ENCODE results near the gene ARHGAP8. TPM values are rescaled to one million over a fixed set of nuclear protein-coding genes. Genes with fewer than 3 reads are reported as not detected.

The ARHGAP8 gene
- polyA plus RNA-seq, 3 donors, result 1.1 to 5.2 (median 1.7) TPM

DNA sequence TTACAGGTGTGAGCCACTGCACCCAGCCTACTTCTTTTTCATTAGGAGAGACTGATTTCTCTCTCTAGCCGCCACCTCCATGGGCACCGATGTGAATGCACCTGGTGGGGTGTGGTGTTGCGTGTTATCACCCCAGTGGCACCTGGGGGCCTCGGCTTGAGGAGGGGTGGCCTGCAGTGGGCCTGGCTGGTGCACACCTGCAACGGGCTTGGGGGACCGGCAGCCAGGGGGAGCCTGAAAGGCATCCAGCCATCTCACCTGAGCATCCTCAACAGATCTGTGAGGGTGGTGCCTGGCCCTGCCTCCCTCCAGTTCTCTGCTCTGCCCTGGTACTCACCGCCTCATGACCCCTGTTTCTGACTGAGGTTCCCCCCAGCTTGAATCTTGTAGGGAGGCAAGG lies 108.9 kb downstream of the ARHGAP8 start:
- 77 to 89% (median 87%) methylated on average over 7 of the region's 7 CpGs for WGBS, 3 donors
- H3K27ac ChIP-seq (ENCODE audit: low read depth, low read length), result no peak overlapping the region

DNA sequence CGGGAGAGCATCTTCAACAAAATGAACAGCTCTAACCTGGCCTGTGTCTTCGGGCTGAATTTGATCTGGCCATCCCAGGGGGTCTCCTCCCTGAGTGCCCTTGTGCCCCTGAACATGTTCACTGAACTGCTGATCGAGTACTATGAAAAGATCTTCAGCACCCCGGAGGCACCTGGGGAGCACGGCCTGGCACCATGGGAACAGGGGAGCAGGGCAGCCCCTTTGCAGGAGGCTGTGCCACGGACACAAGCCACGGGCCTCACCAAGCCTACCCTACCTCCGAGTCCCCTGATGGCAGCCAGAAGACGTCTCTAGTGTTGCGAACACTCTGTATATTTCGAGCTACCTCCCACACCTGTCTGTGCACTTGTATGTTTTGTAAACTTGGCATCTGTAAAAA lies 109.9 kb downstream of the ARHGAP8 start:
- no peak overlapping the region for H3K27ac ChIP-seq (ENCODE audit: low read depth, low read length)
- 85 to 87% (median 86%) methylated on average over 11 of the region's 11 CpGs for WGBS, 3 donors

DNA sequence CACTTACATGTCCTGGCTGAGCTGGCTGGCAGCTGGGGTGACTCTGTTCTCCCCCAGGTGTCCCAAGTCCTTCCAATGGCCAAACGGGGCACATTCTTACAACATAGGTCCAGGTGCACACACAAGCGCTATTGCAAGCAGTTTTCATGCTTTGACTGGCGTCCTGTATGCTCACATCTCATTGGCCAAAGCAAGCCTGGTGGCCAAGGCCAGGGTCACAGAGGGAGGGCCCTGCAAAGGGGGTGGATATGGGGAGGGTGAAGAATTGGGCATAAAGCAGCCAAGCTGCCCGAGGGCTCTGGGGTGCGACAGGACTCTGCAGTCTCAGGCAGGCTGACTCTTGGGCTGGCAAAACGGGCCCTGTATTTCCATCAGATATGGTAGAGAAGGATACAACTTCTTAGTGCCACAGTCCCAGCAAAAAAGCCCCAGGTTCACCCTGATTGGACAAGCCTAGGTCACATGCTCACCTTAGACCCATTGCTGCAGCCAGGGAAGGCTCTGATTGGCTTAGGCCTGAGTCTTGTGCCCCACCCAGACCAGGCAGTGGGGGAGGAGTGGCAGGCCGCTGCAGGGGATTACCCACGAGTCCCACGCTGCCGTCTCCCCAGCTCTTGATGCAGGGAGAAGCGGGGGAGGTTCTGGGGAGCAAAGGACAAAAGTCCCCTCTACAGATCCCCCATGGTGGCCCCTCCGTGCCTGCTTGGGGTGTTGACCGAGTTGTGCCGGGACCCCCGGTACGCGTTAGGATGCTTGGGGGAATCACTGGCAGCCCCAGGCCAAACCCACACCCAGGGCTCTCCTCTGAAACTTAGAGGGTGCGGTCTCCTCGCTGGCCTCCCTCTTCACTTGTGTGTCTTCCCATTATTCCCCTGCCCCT lies 110.8 kb downstream of the ARHGAP8 start:
- WGBS, 3 donors, result 89 to 93% (median 90%) methylated on average over 19 of the region's 19 CpGs
- H3K27ac ChIP-seq (ENCODE audit: low read depth, low read length), result no peak overlapping the region

DNA sequence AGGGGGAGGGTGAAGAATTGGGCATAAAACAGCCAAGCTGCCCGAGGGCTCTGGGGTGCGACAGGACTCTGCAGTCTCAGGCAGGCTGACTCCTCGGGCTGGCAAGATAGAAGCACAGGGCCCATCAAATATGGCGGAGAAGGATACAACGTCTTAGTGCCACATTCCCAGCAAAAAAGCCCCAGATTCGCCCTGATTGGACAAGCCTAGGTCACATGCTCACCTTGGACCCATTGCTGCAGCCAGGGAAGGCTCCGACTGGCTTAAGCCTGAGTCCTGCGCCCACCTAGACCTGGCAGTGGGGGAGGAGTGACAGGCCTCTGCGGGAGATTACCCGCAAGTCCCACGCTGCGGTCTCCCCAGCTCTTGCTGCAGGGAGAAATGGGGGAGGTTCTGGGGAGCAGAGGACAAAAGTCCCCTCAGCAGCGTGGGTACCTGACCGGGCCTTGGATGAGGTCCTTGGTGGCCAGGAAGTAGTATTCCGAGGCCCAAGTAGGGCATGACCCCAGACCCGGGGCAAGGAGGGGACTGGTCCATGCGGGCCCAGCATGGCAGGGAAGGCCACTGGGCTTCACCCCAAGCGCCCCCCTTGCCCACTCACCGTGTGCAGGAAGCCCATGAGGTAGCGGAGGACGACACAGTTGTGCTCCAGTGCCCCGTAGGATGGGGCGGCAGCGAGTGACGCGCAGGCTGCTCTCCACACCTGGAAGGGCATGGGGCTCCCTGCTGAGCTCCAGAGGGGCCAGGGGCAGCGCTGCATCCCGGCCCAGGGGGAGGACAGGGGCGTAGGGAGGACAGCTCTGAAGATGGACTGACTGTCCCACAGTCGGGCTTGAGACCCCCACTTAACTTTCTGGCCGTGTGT lies 113.0 kb downstream of the ARHGAP8 start:
- WGBS, 3 donors, result 85 to 88% (median 86%) methylated on average over 30 to 31 of the region's 31 CpGs
- H3K27ac ChIP-seq (ENCODE audit: low read depth, low read length), result no peak overlapping the region

DNA sequence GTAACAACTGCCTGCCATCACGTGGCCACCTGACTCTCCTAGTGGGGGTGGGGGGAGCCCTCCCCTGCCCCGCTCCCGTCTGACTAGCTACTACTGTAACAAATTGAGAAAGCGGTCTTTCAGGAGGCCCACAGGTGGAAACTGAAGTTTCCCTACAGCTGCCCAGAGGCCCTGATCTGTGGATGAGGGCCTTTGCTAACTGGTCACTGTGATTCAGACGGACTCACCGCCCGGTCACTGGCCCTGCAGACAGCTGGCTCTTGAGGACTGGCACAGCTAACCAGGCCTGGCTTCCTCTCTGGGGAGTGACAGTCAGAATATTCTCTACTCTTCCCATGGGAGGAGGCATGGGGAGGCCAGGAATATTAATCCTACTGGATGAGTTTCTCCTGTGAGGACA lies 116.8 kb downstream of the ARHGAP8 start:
- 76 to 88% (median 81%) methylated on average over 7 of the region's 7 CpGs for WGBS, 3 donors
- H3K27ac ChIP-seq (ENCODE audit: low read depth, low read length), result no peak overlapping the region

DNA sequence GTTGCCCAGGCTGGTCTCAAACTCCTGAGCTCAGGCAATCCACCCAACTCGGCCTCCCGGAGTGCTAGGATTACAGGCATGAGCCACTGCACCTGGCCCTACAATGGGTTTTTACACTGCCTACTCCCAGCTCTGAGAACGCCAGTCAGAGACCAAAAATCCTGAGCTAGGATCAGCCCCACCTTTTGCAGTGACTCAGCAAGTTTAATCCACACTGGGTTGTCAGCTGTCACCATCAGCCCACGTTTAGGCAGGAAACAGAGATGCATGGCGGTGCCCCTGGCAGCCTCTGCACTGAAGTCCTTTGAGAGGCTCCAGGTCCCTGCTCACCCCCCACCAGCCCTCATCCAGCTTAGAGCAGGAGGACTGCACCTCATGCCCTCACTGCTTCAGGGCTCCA lies 117.6 kb downstream of the ARHGAP8 start:
- no peak overlapping the region for H3K27ac ChIP-seq (ENCODE audit: low read depth, low read length)
- 42 to 54% (median 45%) methylated on average over 5 of the region's 5 CpGs for WGBS, 3 donors

DNA sequence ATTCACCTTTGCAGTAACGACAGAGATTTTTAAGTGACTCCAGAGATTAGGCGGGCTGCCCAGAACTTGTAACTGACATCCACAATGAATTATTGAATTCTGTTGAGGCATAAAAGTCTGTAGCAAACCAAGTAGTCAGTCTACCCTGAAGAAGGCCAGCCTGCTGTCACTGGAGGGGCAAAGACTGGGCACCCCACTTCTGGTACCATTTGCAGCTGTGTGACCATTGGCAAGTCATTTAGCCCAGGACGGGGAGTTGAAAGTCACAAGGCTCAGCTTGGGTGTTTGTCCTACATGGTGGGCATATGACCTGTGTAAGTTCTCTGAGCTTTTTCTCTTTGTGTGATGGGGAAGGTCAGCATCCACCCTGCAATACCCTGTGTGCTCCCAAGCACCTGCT lies 119.4 kb downstream of the ARHGAP8 start:
- WGBS, 3 donors, result 87 to 91% (median 90%) methylated on average over 3 of the region's 3 CpGs
- H3K27ac ChIP-seq (ENCODE audit: low read depth, low read length), result no peak overlapping the region

DNA sequence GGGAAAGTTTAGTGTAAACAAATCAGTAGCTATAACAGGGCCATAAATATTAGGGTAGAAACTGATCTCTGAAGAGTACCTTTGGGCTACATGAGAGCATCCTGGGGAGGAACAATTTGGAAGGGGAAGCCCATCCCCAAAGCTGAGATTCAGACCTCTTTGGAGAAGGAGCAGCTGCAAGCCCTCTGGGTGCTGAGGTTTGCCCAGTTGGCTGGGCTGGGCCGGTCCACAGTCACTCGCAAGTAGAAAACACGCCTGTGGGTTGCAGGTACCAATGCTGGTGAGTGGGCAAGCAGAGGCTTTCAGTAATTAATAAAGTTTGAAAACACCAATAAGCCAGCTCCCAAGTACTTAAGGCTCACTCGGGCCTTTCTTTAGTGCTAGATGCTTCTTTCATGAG lies 124.5 kb downstream of the ARHGAP8 start:
- WGBS, 3 donors, result 87 to 95% (median 94%) methylated on average over 4 of the region's 4 CpGs
- H3K27ac ChIP-seq (ENCODE audit: low read depth, low read length), result no peak overlapping the region

DNA sequence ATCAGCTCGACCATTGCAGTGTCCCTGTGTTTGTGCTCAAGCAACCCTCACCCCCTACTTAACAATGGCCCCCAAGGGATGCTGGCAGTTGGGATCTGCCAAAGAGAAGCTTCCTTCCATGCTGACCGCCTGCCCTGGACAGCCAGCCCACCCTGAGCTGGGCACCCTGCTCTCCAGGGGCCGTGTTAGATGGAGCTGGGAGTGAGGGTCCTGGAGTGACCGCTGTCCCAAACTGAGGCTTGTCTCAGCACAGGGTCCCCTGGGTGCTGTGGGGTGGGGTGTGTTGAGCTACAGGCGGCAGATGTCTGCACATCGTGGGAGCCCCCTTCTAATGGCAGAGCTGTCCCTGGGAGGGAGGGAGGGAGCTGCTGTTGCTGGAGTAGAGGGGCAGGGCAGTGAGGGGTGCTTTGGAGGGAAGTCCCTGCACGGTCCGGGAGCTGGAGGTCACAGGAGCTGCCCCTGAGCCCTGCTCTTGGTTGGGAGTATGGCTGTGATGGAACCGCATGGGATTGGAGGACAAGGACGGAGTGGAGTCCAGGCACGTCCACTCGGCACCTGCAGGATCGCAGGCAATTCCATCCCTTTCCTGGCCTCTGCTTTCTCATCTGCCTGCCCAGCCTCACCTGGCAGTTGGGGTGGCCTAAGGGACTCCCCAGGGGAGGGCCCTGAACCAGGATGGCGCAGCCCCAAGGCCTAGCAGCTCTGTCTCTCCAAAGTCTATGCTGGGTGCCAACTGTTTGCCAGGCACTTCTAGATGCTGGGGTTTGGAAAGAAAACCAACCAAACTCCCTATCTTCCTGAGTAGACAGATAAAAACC lies 126.3 kb downstream of the ARHGAP8 start:
- H3K27ac ChIP-seq (ENCODE audit: low read depth, low read length), result no peak overlapping the region
- WGBS, 3 donors, result 78 to 82% (median 79%) methylated on average over 14 of the region's 14 CpGs

DNA sequence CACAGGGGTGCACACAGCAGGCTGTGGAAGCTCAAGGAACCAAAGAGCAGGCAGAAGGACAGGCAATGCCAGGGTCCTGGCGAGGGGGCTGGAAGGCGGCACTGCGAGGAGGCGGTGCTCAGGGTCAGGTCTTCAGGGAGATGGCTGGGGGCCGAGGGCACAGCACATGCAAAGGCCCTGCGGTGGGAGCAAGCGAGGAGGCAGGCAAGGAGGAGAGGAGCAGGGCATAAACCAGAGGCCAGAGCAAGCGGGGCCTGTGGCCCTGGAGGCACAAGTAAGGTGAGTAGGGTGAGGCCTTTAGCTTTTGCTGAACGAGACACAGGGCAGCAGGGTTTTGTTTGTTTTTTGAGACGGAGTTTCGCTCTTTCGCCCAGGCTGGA lies 126.9 kb downstream of the ARHGAP8 start:
- WGBS, 3 donors, result 88 to 94% (median 93%) methylated on average over 12 of the region's 12 CpGs
- no peak overlapping the region for H3K27ac ChIP-seq (ENCODE audit: low read depth, low read length)

DNA sequence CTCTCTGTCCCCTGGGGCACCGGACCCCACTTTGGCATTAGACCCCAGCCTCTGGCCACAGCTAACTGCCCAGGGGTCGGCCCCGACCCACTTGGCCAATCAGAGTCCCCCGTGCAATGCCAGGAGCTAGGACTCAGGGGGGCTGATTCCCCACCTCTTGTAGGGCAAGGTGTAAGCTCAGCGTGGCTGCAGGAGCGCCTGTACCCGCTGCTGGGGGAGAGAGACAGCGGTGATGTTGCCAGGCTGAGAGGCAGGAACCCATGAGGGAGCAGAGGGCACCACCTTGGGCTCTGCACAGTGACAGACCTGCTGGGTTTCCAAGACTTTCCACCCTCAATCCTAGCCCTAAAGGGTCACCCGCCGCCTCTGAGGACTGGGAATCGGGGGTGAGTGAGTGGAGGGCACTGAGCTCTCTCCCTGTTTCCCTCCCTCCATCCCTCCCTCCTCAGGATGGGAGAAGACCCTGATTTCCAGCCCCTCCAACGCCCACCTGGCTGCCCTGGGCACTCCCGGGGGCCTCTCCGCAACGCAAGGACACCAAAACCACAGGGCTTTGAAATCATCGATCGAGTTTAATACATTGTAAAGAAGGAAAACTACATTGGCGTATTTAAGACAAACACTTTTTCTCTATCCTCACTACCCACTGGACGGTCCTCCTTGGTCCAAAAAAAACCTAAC lies 128.4 kb downstream of the ARHGAP8 start:
- WGBS, 3 donors, result 83 to 92% (median 92%) methylated on average over 19 of the region's 19 CpGs

DNA sequence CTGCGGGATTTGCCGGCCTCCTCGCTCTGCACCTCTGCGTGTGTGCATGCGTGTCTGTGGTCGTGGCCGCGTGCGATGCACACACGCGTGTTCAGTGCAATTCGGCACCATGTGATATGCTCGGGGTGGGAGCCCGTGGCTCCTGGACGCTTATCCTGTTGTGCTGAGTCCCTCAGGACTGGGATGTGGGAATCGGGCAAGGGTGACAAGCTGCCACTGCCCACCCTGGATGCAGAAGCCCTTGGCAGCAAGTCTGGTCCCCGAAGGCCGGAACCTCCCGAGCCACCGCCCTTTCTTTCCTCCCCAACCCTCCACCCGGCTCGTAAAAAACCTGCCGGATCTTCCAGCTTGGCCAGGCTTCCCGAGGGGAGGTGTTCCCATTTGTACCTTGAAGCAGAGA lies 129.2 kb downstream of the ARHGAP8 start:
- 82 to 86% (median 83%) methylated on average over 24 of the region's 24 CpGs for WGBS, 3 donors

More for the DNA sequence above, 128.4 kb downstream of the ARHGAP8 start:
- H3K27ac ChIP-seq (ENCODE audit: low read depth, low read length), result no peak overlapping the region

DNA sequence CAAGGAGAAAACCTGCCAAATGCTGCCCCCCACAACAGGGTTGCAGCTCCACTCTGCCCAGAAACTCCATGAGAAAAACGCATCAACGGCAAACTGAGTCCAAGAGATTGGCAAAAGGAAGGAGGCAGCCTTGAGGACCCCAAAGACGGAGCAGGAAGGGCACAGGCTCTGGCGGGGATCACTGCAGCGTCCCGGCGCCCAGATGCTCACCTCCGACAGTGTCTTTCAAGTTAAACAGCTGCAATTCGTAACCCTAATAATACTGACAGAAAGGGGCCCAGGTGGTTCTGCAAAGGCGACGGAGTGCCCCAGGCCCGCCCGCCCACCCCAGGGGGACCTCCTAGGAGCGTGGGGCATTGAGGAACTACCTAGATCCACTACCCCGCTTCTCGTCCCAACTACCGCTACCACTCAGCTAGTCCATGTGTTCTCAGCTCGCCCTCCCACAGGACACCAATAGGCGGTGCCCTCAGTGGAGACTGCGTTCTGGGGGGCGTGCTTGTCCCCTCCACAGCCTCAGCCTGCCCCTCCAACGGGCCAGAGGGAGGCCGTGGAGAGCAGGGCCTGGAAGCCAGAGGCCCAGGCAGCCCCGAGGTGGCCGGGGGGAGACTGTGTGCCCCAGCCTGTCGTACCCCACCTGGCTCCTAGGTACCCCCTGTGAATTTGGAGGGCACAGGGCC lies 130.0 kb downstream of the ARHGAP8 start:
- 83 to 87% (median 85%) methylated on average over 24 to 26 of the region's 26 CpGs for WGBS, 3 donors

More for the DNA sequence above, 129.2 kb downstream of the ARHGAP8 start:
- no peak overlapping the region for H3K27ac ChIP-seq (ENCODE audit: low read depth, low read length)

DNA sequence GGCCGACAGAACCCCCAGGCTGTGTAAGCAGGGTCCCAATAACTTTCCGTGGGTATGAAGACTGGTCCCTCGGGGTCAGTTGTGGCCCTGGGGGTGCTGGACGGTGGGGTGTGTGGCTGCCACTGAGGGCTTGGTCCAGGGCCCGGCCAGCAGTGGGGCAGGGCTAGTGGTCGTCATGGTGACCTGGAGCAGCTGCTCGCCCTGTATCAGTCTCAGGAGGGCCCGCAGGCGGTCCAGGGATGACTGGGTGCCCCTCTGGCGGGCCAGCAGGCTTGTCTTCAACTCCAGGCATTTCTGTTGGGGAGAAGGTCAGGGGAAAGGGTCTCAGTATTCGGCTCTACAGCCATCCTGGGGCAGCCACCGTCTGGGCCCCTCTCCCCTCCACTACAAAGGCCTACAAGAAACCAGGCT lies 130.6 kb downstream of the ARHGAP8 start:
- no peak overlapping the region for H3K27ac ChIP-seq (ENCODE audit: low read depth, low read length)
- WGBS, 3 donors, result 78 to 85% (median 84%) methylated on average over 12 of the region's 12 CpGs

More for the DNA sequence above, 130.0 kb downstream of the ARHGAP8 start:
- H3K27ac ChIP-seq (ENCODE audit: low read depth, low read length), result no peak overlapping the region

DNA sequence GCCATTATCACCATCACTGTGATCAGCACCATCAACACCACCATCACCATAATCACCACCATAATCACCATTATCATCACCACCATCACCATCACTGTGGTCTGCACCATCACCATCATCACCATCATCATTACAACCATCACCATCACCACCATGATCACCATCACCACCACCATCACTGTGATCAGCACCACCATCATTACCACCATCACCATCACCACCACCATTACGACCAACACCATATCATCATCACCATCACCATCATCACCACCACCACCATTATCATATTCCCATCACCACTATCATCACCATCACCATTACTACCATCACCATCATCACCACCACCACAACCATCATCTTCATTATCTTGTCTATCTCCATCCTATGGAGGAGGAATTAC lies 132.2 kb downstream of the ARHGAP8 start:
- H3K27ac ChIP-seq (ENCODE audit: low read depth, low read length), result no peak overlapping the region
- WGBS, 3 donors, result 90 to 100% (median 93%) methylated on average over 1 of the region's 1 CpG

DNA sequence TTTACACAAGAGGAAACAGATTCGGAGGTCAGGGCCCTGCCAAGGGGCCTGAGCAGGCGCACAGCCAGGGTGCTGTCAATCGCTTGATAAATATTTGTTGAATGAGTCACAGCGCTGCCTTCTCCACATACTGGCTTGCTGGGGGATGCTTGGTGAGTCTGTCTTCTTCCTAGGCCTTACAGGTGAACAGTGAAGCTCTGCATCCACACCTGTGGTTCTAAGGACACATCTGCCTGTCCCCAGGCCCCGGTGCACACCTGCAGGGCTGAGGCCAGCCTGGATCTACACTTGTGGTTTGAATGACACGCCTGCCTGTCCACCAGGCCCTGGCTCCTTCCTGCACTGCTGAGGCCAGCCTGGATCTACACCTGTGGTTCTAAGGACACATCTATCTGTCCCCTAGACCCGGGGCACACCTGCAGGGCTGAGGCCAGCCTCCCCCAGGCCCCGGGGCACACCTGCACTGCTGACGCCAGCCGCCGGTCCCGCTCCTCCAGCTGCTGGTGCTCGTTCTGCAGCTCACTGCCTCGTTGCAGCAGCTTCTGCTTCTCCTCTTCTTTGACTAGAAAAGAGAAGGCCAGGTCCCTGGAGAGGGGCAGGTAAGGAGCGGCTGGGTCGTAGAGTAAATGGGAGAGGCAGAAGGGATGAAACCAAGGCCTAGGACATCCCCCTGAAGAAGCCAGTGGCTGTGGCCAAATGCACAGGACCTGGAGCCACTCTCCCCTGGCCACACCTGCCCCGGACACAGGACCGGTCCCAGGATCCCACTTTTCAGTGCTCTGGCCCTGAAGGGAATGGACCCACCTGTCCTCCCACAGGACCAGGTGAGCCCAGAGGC lies 132.8 kb downstream of the ARHGAP8 start:
- 68 to 90% (median 89%) methylated on average over 18 of the region's 18 CpGs for WGBS, 3 donors
- no peak overlapping the region for H3K27ac ChIP-seq (ENCODE audit: low read depth, low read length)
